DLD1 (cell line): ENCODE measurements around the gene ZNF467.

Experiments used
- in situ Hi-C: cut with HindIII; loops from 2 replicates; pipeline ENCODE4 v1.10.0; 2017; ENCODE audit warnings: low sequenced_read_pairs

ZNF467 gene

DNA sequence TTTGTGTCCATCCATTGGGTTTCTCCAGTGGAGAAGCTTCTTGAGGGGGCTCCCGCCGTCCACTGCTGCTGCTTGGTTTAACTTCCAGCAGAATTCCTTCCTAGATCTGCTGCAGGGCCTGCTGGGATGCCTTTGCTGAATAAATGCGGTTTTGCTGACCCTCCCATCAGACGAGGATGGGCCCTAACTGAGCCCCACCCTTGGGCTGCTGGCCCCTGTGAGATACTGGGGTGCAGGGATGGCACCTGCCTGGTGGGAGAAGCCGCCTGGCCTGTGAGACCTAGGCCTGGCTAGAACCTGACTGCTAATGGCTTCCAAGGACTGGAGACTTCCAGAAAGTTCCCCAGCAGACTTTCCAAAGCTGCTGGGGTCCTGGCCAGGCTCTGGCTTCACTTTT, 43.8 kb downstream of the ZNF467 start:
- in situ Hi-C loops, result no loop called here

DNA sequence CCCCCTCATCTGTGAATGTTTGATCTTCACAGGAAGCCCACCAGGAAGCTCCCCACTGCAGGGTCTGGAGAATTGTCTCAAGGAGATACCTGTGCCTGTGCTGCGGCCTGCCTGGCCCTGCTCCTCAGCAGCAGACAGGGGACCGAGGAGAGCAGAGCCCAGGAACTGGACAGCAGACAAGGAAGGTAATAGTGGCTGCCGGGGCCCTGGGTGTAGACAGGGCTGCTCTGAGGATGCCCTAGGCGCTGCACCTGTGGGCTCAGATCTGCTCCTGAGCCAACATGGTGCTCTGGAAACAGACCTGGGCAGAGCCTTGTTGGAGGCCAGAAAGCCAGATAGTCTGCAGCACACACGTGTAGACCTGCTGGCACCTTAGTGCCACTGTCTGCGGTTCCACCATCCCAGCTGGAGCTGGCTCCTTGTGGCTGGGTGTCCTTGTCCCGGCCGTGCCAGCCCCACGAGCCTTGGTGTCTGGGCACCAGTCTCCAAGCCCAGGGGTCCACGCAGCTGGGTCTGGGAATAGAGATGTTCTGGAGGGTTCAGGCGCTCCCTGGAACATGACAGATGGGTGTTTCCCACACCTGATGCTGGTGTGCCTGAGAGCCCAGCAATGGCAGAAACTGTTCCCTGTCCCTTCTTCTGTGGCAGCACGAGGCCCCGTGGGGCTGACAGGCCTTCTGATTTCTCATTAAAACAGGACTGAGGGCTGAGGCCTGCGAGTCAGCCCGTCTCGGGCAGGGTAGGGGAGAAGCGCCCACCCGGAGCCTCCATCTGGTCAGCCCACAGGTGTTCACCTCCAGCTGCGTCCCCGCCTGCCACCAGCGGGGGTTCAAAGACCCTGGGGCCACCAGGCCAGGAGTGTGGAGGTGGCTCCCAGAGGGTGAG, 44.7 kb downstream of the ZNF467 start:
- in situ Hi-C loops, result no loop called here

DNA sequence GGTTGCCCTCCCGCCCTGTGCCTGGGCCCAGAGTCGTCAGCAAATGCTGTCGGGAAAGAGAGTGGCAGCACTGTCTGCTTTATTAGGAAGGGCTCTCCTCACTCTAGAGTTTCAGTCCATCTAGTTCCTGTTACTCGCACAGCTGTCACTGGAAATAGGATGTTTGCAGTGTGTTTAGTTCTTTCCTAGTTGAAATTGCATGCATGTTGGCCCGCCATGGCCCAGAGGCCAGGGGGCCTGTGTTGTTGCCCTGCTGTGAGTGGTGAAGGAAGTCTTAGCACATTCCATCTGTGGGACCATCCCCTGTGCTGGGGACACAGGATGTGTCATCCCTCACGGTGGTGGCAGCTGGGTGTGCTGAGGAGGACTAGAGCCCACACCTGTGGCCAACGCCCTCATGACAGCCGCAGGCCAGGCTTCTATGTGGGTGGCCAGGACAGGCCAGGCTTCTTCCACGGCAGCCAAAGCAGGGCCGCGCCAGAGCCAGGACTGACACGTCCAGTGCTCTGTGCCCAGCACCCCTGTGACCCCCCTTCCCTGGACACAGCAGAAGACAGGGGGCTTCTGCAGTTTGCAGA, 45.4 kb downstream of the ZNF467 start:
- in situ Hi-C loops, result no loop called here

- in situ Hi-C loops, result no loop called here
Observed at GRCh38 chr7:149727053-149727898, 46.1 kb downstream of the ZNF467 start.

- in situ Hi-C loops, result no loop called here
Observed at GRCh38 chr7:149725916-149726315, 47.5 kb downstream of the ZNF467 start.

GRCh38 chr7:149725426-149725821, 48.0 kb downstream of the ZNF467 start:
- in situ Hi-C loops, result no loop called here

DNA sequence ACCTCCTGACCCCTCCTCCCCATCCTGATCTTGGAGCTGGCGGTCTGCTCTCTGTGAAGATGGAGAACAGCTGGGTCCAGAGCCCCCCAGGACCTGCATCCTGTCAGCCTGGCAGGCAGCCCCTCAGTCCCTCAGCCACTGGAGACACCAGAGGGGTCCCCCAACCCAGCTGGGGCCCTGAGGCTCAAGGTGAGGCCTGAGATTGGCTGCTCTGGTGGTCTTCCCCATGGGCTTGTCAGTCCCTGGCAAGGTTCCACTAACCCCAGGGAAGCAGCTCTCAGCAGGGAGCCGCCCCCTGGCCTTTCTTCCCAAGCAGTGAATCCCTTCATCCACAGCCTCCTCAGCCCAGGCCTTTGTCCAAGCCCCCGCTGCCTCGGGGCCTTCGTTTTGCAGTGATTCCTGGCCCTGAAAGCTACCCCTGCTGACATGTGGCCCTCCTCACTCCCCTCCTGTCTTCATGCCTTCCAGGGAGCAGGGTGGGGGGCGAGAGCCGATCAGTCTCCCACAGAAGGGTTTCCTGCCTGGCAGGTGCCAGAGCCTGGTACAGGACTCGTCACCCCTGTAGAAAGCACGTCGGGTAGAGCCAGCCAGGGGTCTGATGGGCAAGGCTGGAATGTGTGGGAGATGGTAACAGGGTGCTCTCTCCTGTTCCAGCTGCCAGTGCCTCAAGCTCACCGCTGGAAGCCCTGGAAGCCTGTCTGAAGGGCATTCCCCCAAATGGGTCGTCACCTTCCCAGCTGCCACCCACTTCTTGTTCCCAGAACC, 48.5 kb downstream of the ZNF467 start:
- in situ Hi-C loops, result no loop called here

- in situ Hi-C loops, result no loop called here
Observed at GRCh38 chr7:149723795-149724495, 49.4 kb downstream of the ZNF467 start.

- in situ Hi-C loops, result no loop called here
Observed at GRCh38 chr7:149723082-149723767, 50.2 kb downstream of the ZNF467 start.

DNA sequence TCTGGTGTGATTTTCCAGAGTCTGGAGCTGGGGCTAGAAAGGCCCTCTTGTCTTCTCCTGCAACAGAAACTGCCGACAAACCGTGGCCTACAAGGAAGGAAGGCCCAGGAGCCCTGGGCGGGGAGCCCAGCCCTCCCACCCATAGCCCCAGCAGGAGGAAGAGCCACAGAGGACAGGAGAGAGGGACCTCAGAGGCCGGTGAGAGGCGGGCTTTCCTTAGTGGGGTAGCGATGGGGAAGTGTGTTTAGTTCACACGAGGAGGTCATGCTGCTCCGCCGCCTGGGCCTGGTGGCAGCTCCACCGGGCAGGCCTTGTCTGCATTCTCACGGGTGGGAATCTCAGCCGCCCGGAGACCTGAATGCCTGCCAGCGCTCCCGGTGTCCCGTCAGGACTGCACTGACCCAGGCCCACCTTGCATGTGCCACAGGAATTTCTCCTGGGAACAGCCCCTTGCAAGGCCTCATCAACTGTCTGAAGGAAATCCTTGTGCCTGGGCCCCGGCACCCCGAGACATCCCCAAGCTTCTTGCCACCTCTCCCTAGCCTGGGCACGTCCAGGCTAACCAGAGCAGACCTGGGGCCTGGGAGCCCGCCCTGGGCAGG, 50.9 kb downstream of the ZNF467 start:
- in situ Hi-C loops, result no loop called here

- in situ Hi-C loops, result no loop called here
Observed at GRCh38 chr7:149721084-149721601, 52.2 kb downstream of the ZNF467 start.

DNA sequence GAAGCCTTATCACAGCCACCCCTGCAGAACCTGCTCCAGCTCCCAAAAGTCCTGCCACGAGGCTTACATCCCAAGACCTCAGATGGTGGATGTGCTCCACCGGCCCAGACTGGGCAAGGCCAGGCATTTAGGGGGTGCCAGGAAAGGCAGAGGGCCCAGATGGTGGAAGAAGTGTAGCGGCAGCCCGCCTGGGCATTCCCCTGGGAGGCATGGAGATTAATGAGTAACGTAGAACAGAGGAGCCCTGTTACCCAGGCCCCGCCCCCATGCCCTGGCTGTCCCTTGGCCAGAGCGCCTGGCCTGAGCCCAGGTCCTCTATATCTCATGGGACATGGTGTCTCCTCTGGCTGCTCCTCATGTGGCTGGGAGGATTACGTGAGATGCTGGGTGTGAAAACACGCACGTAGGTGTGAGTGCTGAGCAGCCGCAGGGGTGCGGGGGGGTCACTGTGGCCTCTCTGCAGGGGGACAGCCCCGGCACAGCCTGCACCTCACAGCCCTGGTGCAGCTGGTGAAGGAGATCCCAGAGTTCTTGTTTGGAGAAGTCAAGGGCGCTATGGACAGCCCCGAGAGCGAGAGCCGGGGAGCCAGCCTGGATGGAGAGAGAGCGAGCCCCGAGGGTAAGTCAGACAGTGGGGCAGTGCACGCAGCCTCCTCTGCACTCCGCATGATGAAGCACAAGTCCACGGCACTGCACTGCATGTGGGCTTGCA, 52.9 kb downstream of the ZNF467 start:
- in situ Hi-C loops, result no loop called here

- in situ Hi-C loops, result no loop called here
Observed at GRCh38 chr7:149719912-149720335, 53.5 kb downstream of the ZNF467 start.

DNA sequence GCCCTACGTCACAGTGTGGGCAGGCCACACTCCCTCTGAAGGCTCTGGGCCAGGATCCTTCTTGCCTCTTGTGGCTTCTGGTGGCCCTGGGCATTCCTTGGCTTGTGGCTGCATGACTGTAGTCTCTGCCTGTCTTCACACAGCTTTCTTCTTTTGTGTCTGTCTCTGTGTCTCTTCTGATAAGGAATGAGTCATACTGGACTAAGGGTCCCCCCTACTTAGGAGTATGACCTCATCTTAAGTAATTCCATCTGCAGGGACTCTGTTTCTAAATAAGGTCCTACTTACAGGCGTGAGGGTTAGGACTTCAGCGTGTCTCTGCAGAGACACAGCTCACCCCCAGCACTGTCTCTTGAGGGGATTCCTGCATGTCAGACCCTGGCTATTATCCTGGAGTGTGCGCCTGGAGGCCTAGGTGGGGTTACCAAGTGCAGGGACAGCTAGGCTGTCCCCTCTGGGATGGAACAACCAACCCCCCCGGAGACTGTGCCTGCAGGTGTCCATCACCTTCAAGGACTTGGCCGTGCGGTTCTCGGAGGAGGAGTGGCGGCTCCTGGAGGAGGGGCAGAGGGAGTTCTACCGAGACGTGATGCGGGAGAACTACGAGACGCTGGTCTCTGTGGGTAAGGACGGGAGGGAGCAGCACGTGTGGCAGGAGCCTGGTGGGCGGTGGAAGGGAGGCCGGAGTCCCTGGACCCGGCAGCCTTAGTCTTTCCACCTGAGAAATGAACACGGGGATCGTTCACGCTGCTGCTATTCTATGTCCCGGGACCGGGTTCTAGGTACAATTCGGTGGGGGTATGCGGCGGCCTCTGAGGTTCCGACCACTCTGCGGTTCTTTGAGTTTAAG, 54.1 kb downstream of the ZNF467 start:
- in situ Hi-C loops, result no loop called here

GRCh38 chr7:149718730-149719049, 54.7 kb downstream of the ZNF467 start:
- in situ Hi-C loops, result no loop called here

GRCh38 chr7:149717481-149717880, 55.9 kb downstream of the ZNF467 start:
- in situ Hi-C loops, result no loop called here

DNA sequence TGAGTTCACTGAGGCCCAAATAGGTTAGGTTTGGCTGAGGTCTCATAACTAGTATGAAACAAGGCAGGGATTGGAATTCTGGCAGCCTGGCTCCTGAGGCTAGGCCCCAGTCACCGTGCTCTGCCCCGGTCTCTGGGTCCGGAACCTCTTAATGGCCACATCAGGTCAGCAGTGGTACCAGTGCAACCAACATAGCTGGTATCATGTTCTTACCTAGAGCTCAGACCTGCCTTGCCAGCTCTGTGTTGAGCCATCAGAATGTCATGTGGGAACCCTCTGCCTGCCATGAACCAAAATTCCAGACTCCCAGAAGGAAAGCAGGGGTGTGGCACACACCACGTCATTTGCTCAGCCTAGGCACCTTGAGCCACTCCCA, 56.5 kb downstream of the ZNF467 start:
- in situ Hi-C loops, result no loop called here
